Measurements from ENCODE around the gene RIOK1.

The RIOK1 gene

GRCh38 chr6:7446619-7447325 lies 57.2 kb downstream of the RIOK1 start:
- TF ChIP-seq OSR1 (CRISPR knock-in tag; IDR thresholded peaks at IDR 0.05) (no peak), ZC3H10 (CRISPR knock-in tag; IDR thresholded peaks at IDR 0.05) (no peak), TSHZ2 (CRISPR knock-in tag; IDR thresholded peaks at IDR 0.05) (no peak), ARNTL (CRISPR knock-in tag; IDR thresholded peaks at IDR 0.05; ENCODE audit: borderline replicate concordance, low read depth) (no peak), CSRNP3 (CRISPR knock-in tag; IDR thresholded peaks at IDR 0.05) (no peak), PPARA (CRISPR knock-in tag; IDR thresholded peaks at IDR 0.05; ENCODE audit: borderline replicate concordance) (no peak), CREB5 (CRISPR knock-in tag; IDR thresholded peaks at IDR 0.05; ENCODE audit: low read depth) (no peak), CSDC2 (CRISPR knock-in tag; IDR thresholded peaks at IDR 0.05) (no peak), ZFP3 (CRISPR knock-in tag; IDR thresholded peaks at IDR 0.05) (no peak), GLIS3 (CRISPR knock-in tag; IDR thresholded peaks at IDR 0.05) (no peak), ZNF8 (CRISPR knock-in tag; IDR thresholded peaks at IDR 0.05) (no peak), POU6F1 (CRISPR knock-in tag; IDR thresholded peaks at IDR 0.05; ENCODE audit: borderline replicate concordance, low read depth) (no peak), BACH2 (CRISPR knock-in tag; IDR thresholded peaks at IDR 0.05; ENCODE audit: borderline replicate concordance) (no peak)
- no peak for ATAC-seq

GRCh38 chr6:7448232-7448631 lies 58.6 kb downstream of the RIOK1 start:
- TF ChIP-seq ZC3H10 (CRISPR knock-in tag; IDR thresholded peaks at IDR 0.05): no peak
- no peak for TF ChIP-seq CSDC2 (CRISPR knock-in tag; IDR thresholded peaks at IDR 0.05)
- no peak for TF ChIP-seq BACH2 (CRISPR knock-in tag; IDR thresholded peaks at IDR 0.05; ENCODE audit: borderline replicate concordance)
- no peak for TF ChIP-seq ZFP3 (CRISPR knock-in tag; IDR thresholded peaks at IDR 0.05)
- TF ChIP-seq PPARA (CRISPR knock-in tag; IDR thresholded peaks at IDR 0.05; ENCODE audit: borderline replicate concordance): no peak
- TF ChIP-seq CREB5 (CRISPR knock-in tag; IDR thresholded peaks at IDR 0.05; ENCODE audit: low read depth): no peak
- TF ChIP-seq ZNF70 (CRISPR knock-in tag; IDR thresholded peaks at IDR 0.05): no peak
- TF ChIP-seq GLIS3 (CRISPR knock-in tag; IDR thresholded peaks at IDR 0.05): no peak
- TF ChIP-seq RARB (CRISPR knock-in tag; IDR thresholded peaks at IDR 0.05): no peak
- TF ChIP-seq ZFP30 (CRISPR knock-in tag; IDR thresholded peaks at IDR 0.05): no peak
- ATAC-seq: no peak

- no peak for ATAC-seq
- TF ChIP-seq RARB (CRISPR knock-in tag; IDR thresholded peaks at IDR 0.05) (no peak), POU6F1 (CRISPR knock-in tag; IDR thresholded peaks at IDR 0.05; ENCODE audit: borderline replicate concordance, low read depth) (no peak), ZFP30 (CRISPR knock-in tag; IDR thresholded peaks at IDR 0.05) (no peak), GLIS3 (CRISPR knock-in tag; IDR thresholded peaks at IDR 0.05) (no peak), ISL1 (CRISPR knock-in tag; IDR thresholded peaks at IDR 0.05) (no peak), CSDC2 (CRISPR knock-in tag; IDR thresholded peaks at IDR 0.05) (no peak), ESRRG (CRISPR knock-in tag; IDR thresholded peaks at IDR 0.05) (no peak), BACH2 (CRISPR knock-in tag; IDR thresholded peaks at IDR 0.05; ENCODE audit: borderline replicate concordance) (no peak), ZNF70 (CRISPR knock-in tag; IDR thresholded peaks at IDR 0.05) (no peak), ZFP3 (CRISPR knock-in tag; IDR thresholded peaks at IDR 0.05) (no peak), ZC3H10 (CRISPR knock-in tag; IDR thresholded peaks at IDR 0.05) (no peak), PATZ1 (CRISPR knock-in tag; IDR thresholded peaks at IDR 0.05; ENCODE audit: borderline replicate concordance) (no peak), ARNTL (CRISPR knock-in tag; IDR thresholded peaks at IDR 0.05; ENCODE audit: borderline replicate concordance, low read depth) (no peak), CSRNP3 (CRISPR knock-in tag; IDR thresholded peaks at IDR 0.05) (no peak)
Measured at GRCh38 chr6:7449018-7449417, 59.4 kb downstream of the RIOK1 start.
